ENCODE measurements around the gene LYST. TPM values are rescaled to one million over a fixed set of nuclear protein-coding genes. Genes with fewer than 3 reads are reported as not detected.

LYST gene
- total and polyA plus RNA-seq, 2 donors (not counting 3 experiments of a cell fraction or from before 2014, with no cell fraction given), result 3.1 to 9.6 TPM

DNA sequence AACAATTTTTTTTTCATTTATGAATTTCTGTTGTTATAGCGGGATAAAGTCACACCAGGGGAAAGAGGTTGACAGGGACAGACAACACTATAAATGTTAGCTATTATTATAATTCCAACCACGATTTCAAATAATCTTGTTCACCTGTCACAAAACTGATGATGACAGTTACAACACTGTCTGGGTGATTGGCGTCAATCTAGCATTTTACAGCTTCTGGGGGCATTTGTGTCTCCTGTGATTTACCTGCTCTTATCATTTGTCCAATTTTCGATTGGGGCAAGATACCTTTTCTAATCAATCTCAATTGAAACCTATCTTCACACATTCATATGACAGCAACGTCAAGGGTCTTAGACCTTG, 44.6 kb upstream of the LYST start:
- no peak for DNase-seq (ENCODE audit: low read depth, low spot score)
- Histone ChIP-seq H2AFZ (ENCODE audit: low read depth, low read length) (no peak overlapping the region), H3K4me1 (ENCODE audit: control insufficient read depth, extremely low read depth, insufficient read depth, low read length) (peaks cover 34% of the 10 kb centered on the region), H3K9me1 (replicated peaks; ENCODE audit: control insufficient read depth, extremely low read depth, insufficient read depth, low read length) (no peaks in the 10 kb centered on the region), H3K9me3 (replicated peaks; ENCODE audit: control insufficient read depth, insufficient read depth, low read length) (no peaks in the 10 kb centered on the region), H3K4me2 (ENCODE audit: insufficient read depth, low read length) (no peak overlapping the region), H3K79me2 (ENCODE audit: control insufficient read depth, insufficient read depth, low read length) (no peaks in the 10 kb centered on the region), H3K27ac (ENCODE audit: insufficient read depth, low read depth, low read length) (no peak overlapping the region), H3K36me3 (ENCODE audit: control insufficient read depth in 2 of 2, extremely low read depth in 1 of 2, insufficient read depth in 2 of 2, low read length in 2 of 2) (no peaks in the 10 kb centered on the region), H3K27me3 (ENCODE audit: control insufficient read depth in 2 of 2, insufficient read depth in 2 of 2, low read length in 2 of 2) (no peaks in the 10 kb centered on the region), H3K4me3 (replicated peaks in 1 of 3; ENCODE audit: insufficient read depth in 1 of 3, low read depth in 1 of 3, low read length in 3 of 3) (no peak overlapping the region), H4K20me1 (replicated peaks; ENCODE audit: control insufficient read depth, extremely low read depth, insufficient read depth, low read length) (no peaks in the 10 kb centered on the region), H3K9ac (replicated peaks; ENCODE audit: extremely low read depth, insufficient read depth, low read length) (no peak overlapping the region)
- TF ChIP-seq POLR2A (IDR thresholded peaks at IDR 0.05; ENCODE audit: low read depth, low read length), result no peak
- no peak for TF ChIP-seq GATA2 (IDR thresholded peaks at IDR 0.05; ENCODE audit: insufficient read depth, insufficient read length, low read depth, low read length)
- TF ChIP-seq POLR2AphosphoS5 (IDR thresholded peaks at IDR 0.05; ENCODE audit: insufficient read depth, low read depth, low read length), result no peak
- no peak for TF ChIP-seq MAX (IDR thresholded peaks at IDR 0.05; ENCODE audit: insufficient read depth, insufficient read length)
- TF ChIP-seq MYC (IDR thresholded peaks at IDR 0.05; ENCODE audit: low read depth, low read length), result no peak
- TF ChIP-seq FOS (IDR thresholded peaks at IDR 0.05; ENCODE audit: borderline replicate concordance, insufficient read depth, low read length), result no peak
- TF ChIP-seq EZH2 (IDR thresholded peaks at IDR 0.05; ENCODE audit: borderline replicate concordance, low read depth, low read length, severe bottlenecking), result no peak
- TF ChIP-seq JUN (IDR thresholded peaks at IDR 0.05; ENCODE audit: borderline replicate concordance, insufficient read depth, insufficient read length, low read depth), result no peak
- TF ChIP-seq CTCF (IDR thresholded peaks at IDR 0.05; ENCODE audit: extremely low read depth in 1 of 2, insufficient read depth in 1 of 2, low read depth in 1 of 2, low read length in 2 of 2), result no peak
- no peak for FAIRE-seq
- intact Hi-C loops (cut with micrococcal nuclease) (loop anchor here (5.0 kb wide), 1 partner anchor 409 kb away; the partner anchor contains the start of gene B3GALNT2), dilution Hi-C loops (cut with MboI; ENCODE audit: extremely low pct_ligation_motif_present, low sequenced_read_pairs) (no loop called here)
- CTCF ChIA-PET, result interaction anchor here (1.1 kb wide), 1 partner anchor 45 kb away, joined by 5 read pairs; the partner anchor contains the start of gene LYST
- POLR2A ChIA-PET, result no interaction called here
- no TSS peak for BruUV-seq (replicated peaks)
